Calu3 (cell line): ENCODE data around the gene NR2F6. TPM values are rescaled to one million over a fixed set of nuclear protein-coding genes. Genes with fewer than 3 reads are reported as not detected.

Experiments
- BruUV-seq: library from RNA; stranded (reverse); fragments of 400-500 nt; replicated peaks from 2 replicates; lab custom pipeline; 2021; lab: Mats Ljungman, UMichigan
- CTCF ChIA-PET: fragments of 300-600 bp; sonication (Branson Sonifier 250); formaldehyde crosslinking; loops from one replicate; lab custom pipeline; 2022; ENCODE audit warnings: antibody characterized with exemption; lab: Charles Lee
- DNase-seq: peaks from one replicate; pipeline ENCODE4 v3.0.0; 2022
- H3K27ac Mint-ChIP-seq: one replicate; pipeline ENCODE4 v1.8.0; 2022; ENCODE audit warnings: mixed read lengths; ENCODE audit not compliant: unreplicated experiment
- H3K27me3 Mint-ChIP-seq: one replicate; pipeline ENCODE4 v1.8.0; 2022; ENCODE audit warnings: mixed read lengths; ENCODE audit not compliant: unreplicated experiment
- H3K36me3 Mint-ChIP-seq: one replicate; pipeline ENCODE4 v1.8.0; 2022; ENCODE audit warnings: mild to moderate bottlenecking, moderate library complexity, mixed read lengths; ENCODE audit not compliant: insufficient read depth, unreplicated experiment
- H3K4me1 Mint-ChIP-seq: one replicate; pipeline ENCODE4 v1.8.0; 2022; ENCODE audit warnings: mild to moderate bottlenecking, low read depth, mixed read lengths; ENCODE audit not compliant: unreplicated experiment
- H3K4me3 Mint-ChIP-seq: one replicate; pipeline ENCODE4 v1.8.0; 2022; ENCODE audit warnings: mild to moderate bottlenecking, low read depth, moderate library complexity, mixed read lengths; ENCODE audit not compliant: unreplicated experiment
- H3K9me3 Mint-ChIP-seq: one replicate; pipeline ENCODE4 v1.8.0; 2022; ENCODE audit warnings: low read depth, mixed read lengths; ENCODE audit not compliant: unreplicated experiment
- intact Hi-C: fragments of 100-400 bp; cut with micrococcal nuclease; formaldehyde crosslinking; loops from one replicate; pipeline ENCODE4 v1.10.0; 2022; ENCODE audit not compliant: unreplicated experiment
- total RNA-seq: library from RNA; stranded (reverse); gene quantifications from 2 replicates; pipeline ENCODE4 v1.2.3, GENCODE V29; 2022
- TF ChIP-seq, protein P1 (sequence below): fragments of 200-600 bp; IDR thresholded peaks from one replicate; pipeline ENCODE4 v1.8.0; 2022; ENCODE audit warnings: antibody characterized with exemption; ENCODE audit not compliant: unreplicated experiment

The NR2F6 gene
- total RNA-seq, 1 experiment from 2014 or later: 34.6 TPM

DNA sequence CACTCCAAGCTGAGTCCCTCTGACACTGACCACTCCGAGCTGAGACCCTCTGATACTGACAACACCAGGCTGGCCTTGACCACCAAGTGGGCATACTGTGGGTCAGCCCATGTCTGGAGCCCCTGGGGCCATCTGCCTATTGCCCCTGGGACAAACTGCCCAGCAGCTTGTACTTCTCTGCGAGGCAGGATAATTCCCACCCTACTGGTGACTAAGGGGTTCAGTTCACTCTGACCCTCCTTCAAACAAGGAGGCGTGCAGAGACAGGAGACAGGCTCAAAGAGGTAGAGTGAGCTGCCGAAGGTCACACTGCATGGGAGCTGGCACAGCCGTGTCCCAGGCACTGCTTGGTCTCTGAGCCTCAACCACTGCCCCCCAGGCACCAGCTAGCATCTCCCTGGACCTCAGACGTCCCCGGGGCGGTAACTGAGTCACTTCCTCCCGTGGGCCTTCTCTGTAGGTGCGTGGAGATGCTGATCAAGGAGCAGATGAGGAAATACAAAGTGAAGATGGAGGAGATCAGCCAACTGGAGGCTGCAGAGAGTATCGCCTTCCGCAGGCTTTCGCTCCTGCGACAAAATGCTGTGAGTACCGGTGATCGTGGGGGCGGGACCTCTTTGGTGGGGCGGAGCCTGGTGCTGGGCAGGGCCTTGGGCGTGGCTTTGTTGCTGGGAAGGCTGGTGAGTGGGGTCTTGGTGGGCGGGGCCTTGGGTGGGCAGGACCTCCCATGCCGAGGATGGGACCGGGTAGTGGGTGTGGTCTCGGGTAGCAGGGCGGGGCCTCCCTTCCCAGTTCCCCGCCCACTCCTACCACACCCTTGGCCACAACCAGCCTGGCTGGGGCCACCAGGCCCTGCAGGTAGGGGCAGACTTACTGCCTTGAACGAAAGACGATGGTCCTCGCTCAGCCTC is 36.3 kb downstream of the NR2F6 start:
- H3K27ac Mint-ChIP-seq: no peak overlapping the region
- no peaks in the 10 kb centered on the region for H3K4me1 Mint-ChIP-seq
- CTCF ChIA-PET: no interaction called here
- intact Hi-C loops: loop anchor here (5.0 kb wide), 1 partner anchor 73 kb away; the partner anchor contains the start of gene ANKLE1
- H3K9me3 Mint-ChIP-seq: no peaks in the 10 kb centered on the region
- no peaks in the 10 kb centered on the region for H3K27me3 Mint-ChIP-seq
- TF ChIP-seq, protein P1, sequence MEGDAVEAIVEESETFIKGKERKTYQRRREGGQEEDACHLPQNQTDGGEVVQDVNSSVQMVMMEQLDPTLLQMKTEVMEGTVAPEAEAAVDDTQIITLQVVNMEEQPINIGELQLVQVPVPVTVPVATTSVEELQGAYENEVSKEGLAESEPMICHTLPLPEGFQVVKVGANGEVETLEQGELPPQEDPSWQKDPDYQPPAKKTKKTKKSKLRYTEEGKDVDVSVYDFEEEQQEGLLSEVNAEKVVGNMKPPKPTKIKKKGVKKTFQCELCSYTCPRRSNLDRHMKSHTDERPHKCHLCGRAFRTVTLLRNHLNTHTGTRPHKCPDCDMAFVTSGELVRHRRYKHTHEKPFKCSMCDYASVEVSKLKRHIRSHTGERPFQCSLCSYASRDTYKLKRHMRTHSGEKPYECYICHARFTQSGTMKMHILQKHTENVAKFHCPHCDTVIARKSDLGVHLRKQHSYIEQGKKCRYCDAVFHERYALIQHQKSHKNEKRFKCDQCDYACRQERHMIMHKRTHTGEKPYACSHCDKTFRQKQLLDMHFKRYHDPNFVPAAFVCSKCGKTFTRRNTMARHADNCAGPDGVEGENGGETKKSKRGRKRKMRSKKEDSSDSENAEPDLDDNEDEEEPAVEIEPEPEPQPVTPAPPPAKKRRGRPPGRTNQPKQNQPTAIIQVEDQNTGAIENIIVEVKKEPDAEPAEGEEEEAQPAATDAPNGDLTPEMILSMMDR: no peak
- BruUV-seq: no TSS peak
- peaks cover 28% of the 10 kb centered on the region for H3K36me3 Mint-ChIP-seq
- DNase-seq: peak; percentile 13
- no peak overlapping the region for H3K4me3 Mint-ChIP-seq

GRCh38 chr19:17206736-17207581 is 38.8 kb downstream of the NR2F6 start:
- TF ChIP-seq, protein P1: no peak
- BruUV-seq: no TSS peak
- no peak overlapping the region for H3K4me3 Mint-ChIP-seq
- H3K27me3 Mint-ChIP-seq: no peaks in the 10 kb centered on the region
- H3K4me1 Mint-ChIP-seq: no peaks in the 10 kb centered on the region
- H3K27ac Mint-ChIP-seq: no peak overlapping the region
- H3K36me3 Mint-ChIP-seq: peaks cover 39% of the 10 kb centered on the region
- no peaks in the 10 kb centered on the region for H3K9me3 Mint-ChIP-seq
- CTCF ChIA-PET: interaction anchor here (0.6 kb wide), 1 partner anchor 477 kb away, joined by 3 read pairs; no protein-coding TSS in a partner anchor
- DNase-seq: no peak
- intact Hi-C loops: loop anchor here (5.0 kb wide), 1 partner anchor 75 kb away; the partner anchor contains the start of gene ANKLE1

DNA sequence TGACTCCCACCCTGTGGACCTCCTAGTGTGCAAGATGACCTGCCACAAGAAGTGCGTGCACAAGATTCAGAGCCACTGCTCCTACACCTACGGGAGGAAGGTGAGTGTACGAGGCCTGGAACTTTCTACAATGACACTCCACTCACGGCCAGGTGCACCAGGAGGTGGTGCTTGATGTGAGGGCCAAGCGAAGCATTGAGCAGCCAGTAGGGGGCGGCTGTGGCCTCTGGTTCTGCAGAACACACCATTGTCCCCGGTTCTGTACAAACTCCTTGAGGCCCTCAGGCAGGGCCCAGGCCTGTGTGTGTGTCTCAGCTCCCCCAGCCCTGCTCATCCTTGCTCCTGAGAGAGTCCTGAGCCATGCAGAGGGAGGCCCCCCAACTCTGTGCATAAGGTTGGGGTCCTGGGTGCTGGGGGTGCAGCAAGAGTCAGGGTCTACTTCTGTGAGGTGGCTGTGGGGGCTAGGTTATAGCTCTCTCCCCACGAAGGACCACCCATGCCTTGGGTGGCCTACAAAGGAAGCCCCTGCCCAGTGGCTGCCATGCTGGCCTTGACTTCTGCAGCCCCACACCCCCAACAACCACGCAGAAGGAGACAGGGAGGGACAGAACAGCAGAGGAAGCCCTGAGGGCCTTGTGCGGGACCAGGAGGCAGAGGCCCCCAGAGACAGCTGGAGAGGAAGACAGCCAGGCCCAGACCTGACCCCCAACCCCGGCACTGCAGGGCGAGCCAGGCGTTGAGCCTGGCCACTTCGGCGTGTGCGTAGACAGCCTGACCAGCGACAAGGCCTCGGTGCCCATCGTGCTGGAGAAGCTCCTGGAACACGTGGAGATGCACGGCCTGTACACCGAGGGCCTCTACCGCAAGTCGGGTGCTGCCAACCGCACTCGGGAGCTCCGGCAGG is 40.2 kb downstream of the NR2F6 start:
- TF ChIP-seq, protein P1: peak; percentile 55
- Mint-ChIP-seq H3K4me1 (no peaks in the 10 kb centered on the region), H3K36me3 (peaks cover 35% of the 10 kb centered on the region), H3K27ac (no peak overlapping the region), H3K4me3 (no peak overlapping the region), H3K27me3 (no peaks in the 10 kb centered on the region), H3K9me3 (no peaks in the 10 kb centered on the region)
- DNase-seq: peak; percentile 64
- CTCF ChIA-PET: no interaction called here
- BruUV-seq: no TSS peak
- intact Hi-C loops: loop anchor here (5.0 kb wide), 1 partner anchor 77 kb away; the partner anchor contains the start of gene ANKLE1
